Panc1 (cell line): Measurements from ENCODE around the gene ALOX5AP. TPM values are rescaled to one million over a fixed set of nuclear protein-coding genes. Genes with fewer than 3 reads are reported as not detected.

Experiments
- ATAC-seq: fragments of 200-7000 bp; cut with Tn5 transposase; 2 replicates; pipeline ENCODE4 v1.9.1; 2020; ENCODE audit warnings: mild to moderate bottlenecking, moderate library complexity
- BruUV-seq: library from RNA; stranded (reverse); fragments of 400-500 nt; replicated peaks from 2 replicates; lab custom pipeline; 2021; lab: Mats Ljungman, UMichigan
- CTCF ChIA-PET: fragments of 300-600 bp; sonication (Branson Sonifier 250); formaldehyde crosslinking; loops from one replicate; lab custom pipeline; 2022; ENCODE audit warnings: antibody characterized with exemption; lab: Charles Lee
- POLR2A ChIA-PET: fragments of 300-600 bp; sonication (Branson Sonifier 250); formaldehyde crosslinking; loops from one replicate; lab custom pipeline; 2022; ENCODE audit warnings: antibody characterized with exemption; lab: Charles Lee
- DNase-seq: peaks from one replicate; pipeline ENCODE4 v3.0.0-alpha.2; 2010; ENCODE audit warnings: low read depth, low spot score
- H3K27ac ChIP-seq: 2 replicates; pipeline ENCODE4 v1.5.1; 2011; ENCODE audit warnings: mild to moderate bottlenecking, low read length, inconsistent platforms
- H3K27me3 ChIP-seq: fragments of 200-500 bp; sonication (Bioruptor generic); 2 replicates; pipeline ENCODE4 v1.6.0; 2014; ENCODE audit warnings: low read length, inconsistent platforms; ENCODE audit not compliant: control insufficient read depth, insufficient read depth
- H3K36me3 ChIP-seq: fragments of 200-500 bp; sonication (Bioruptor generic); 2 replicates; pipeline ENCODE4 v1.5.1; 2014; ENCODE audit warnings: inconsistent platforms, mild to moderate bottlenecking, low read length, moderate library complexity; ENCODE audit not compliant: control insufficient read depth, insufficient read depth
- H3K4me1 ChIP-seq: 2 replicates; pipeline ENCODE4 v1.5.1; 2011; ENCODE audit warnings: inconsistent platforms, mild to moderate bottlenecking, low read length, moderate library complexity; ENCODE audit not compliant: control insufficient read depth, insufficient read depth
- H3K4me3 ChIP-seq, 2 experiments: 2 replicates each; pipeline ENCODE4 v1.5.1; 2011 to 2012; ENCODE audit warnings: low read depth in 2 of 2, low read length in 2 of 2, mild to moderate bottlenecking in 2 of 2, inconsistent platforms in 1 of 2, moderate library complexity in 1 of 2
- H3K9me3 ChIP-seq: fragments of 200-500 bp; sonication (Bioruptor generic); 2 replicates; pipeline ENCODE4 v1.5.1; 2014; ENCODE audit warnings: low read depth, mild to moderate bottlenecking, inconsistent platforms, low read length, moderate library complexity; ENCODE audit not compliant: control insufficient read depth, insufficient read depth
- CTCF ChIP-seq: fragments of 450-650 bp; IDR thresholded peaks from 2 replicates; pipeline ENCODE4 v1.5.1; 2017; ENCODE audit warnings: mild to moderate bottlenecking
- POLR2AphosphoS5 ChIP-seq: IDR thresholded peaks from 2 replicates; pipeline ENCODE4 v1.6.1; 2012; ENCODE audit warnings: mild to moderate bottlenecking, low read depth, low read length, moderate library complexity
- REST ChIP-seq, 2 experiments: IDR thresholded peaks; 2 replicates each; pipeline ENCODE4 v1.6.1; 2011 to 2012; ENCODE audit warnings: low read depth in 2 of 2, control low read depth in 1 of 2, low read length in 1 of 2, mild to moderate bottlenecking in 1 of 2, moderate library complexity in 1 of 2; ENCODE audit not compliant: insufficient read depth in 1 of 2
- SIN3A ChIP-seq: IDR thresholded peaks from 2 replicates; pipeline ENCODE4 v1.6.1; 2012; ENCODE audit warnings: low read depth, mild to moderate bottlenecking, low read length, moderate library complexity, borderline replicate concordance; ENCODE audit not compliant: insufficient read depth
- TCF7L2 ChIP-seq: IDR thresholded peaks from 2 replicates; pipeline ENCODE4 v1.6.1; 2011; ENCODE audit warnings: mild to moderate bottlenecking, low read depth, low read length, inconsistent platforms
- in situ Hi-C: cut with HindIII; loops from 2 replicates; pipeline ENCODE4 v1.10.0; 2016; ENCODE audit warnings: low sequenced_read_pairs, low pct_unique_long_range_greater_than_20kb
- intact Hi-C: fragments of 100-400 bp; cut with micrococcal nuclease; formaldehyde crosslinking; loops from one replicate; pipeline ENCODE4 v1.10.0; 2022; ENCODE audit not compliant: unreplicated experiment
- total RNA-seq: library from RNA; stranded (reverse); gene quantifications from one replicate; pipeline ENCODE4 v1.2.1, GENCODE V29; 2021; ENCODE audit not compliant: unreplicated experiment

Gene ALOX5AP
- total RNA-seq, 1 experiment from 2014 or later = 2.1 TPM

GRCh38 chr13:30711375-30711774 is 24.0 kb upstream of the ALOX5AP start:
- TF ChIP-seq REST (IDR thresholded peaks at IDR 0.05; ENCODE audit: insufficient read depth in 1 of 2, low read depth in 2 of 2, low read length in 1 of 2) = no peak
- TF ChIP-seq SIN3A = no peak
- TF ChIP-seq POLR2AphosphoS5 = no peak
- TF ChIP-seq TCF7L2 = no peak
- no peak for TF ChIP-seq CTCF
- Histone ChIP-seq H3K36me3 (no peaks in the 10 kb centered on the region), H3K4me3 (no peak overlapping the region), H3K27ac (peak overlapping the region; percentile 34; the same call in 1 of the 2 replicates), H3K4me1 (peaks cover 3% of the 10 kb centered on the region; the same call in 1 of the 2 replicates), H3K27me3 (no peaks in the 10 kb centered on the region), H3K9me3 (no peaks in the 10 kb centered on the region)
- ATAC-seq (no peak), DNase-seq (no peak)
- POLR2A ChIA-PET = no interaction called here
- intact Hi-C loops (no loop called here), in situ Hi-C loops (no loop called here)
- CTCF ChIA-PET = no interaction called here
- no TSS peak for BruUV-seq

GRCh38 chr13:30711837-30712236 is 23.5 kb upstream of the ALOX5AP start:
- no peak for DNase-seq
- no peak for ATAC-seq
- TF ChIP-seq SIN3A (no peak), POLR2AphosphoS5 (no peak), TCF7L2 (no peak), REST (IDR thresholded peaks at IDR 0.05; ENCODE audit: insufficient read depth in 1 of 2, low read depth in 2 of 2, low read length in 1 of 2) (no peak), CTCF (no peak)
- Histone ChIP-seq H3K4me1 (peaks cover 3% of the 10 kb centered on the region; the same call in 1 of the 2 replicates), H3K27me3 (no peaks in the 10 kb centered on the region), H3K9me3 (no peaks in the 10 kb centered on the region), H3K27ac (peak overlapping the region; percentile 34; the same call in 1 of the 2 replicates), H3K36me3 (no peaks in the 10 kb centered on the region), H3K4me3 (no peak overlapping the region)
- in situ Hi-C loops = no loop called here
- CTCF ChIA-PET = no interaction called here
- intact Hi-C loops = no loop called here
- no TSS peak for BruUV-seq
- POLR2A ChIA-PET = no interaction called here
